Esophagus (tissue), 2 donors: ENCODE results near the gene TTC39A. TPM values are rescaled to one million over a fixed set of nuclear protein-coding genes. Genes with fewer than 3 reads are reported as not detected.
A peak's percentile ranks its signal among the peaks of the same experiment; 100 is the strongest.

Source experiments
- H3K27ac ChIP-seq, 2 donors: one replicate each; pipeline ENCODE4 v1.5.1; 2013; ENCODE audit warnings: low read depth in 2 of 2, mild to moderate bottlenecking in 2 of 2, inconsistent platforms in 1 of 2, low read length in 1 of 2, moderate library complexity in 1 of 2
- H3K27me3 ChIP-seq, 2 donors: one replicate each; pipeline ENCODE4 v1.6.1; 2013; ENCODE audit warnings: low read length in 2 of 2, control low read depth in 1 of 2, mild to moderate bottlenecking in 1 of 2; ENCODE audit not compliant: insufficient read depth in 2 of 2, control insufficient read depth in 1 of 2
- H3K36me3 ChIP-seq, 2 donors: one replicate each; pipeline ENCODE4 v1.6.1; 2013; ENCODE audit warnings: low read length in 1 of 2; ENCODE audit not compliant: control insufficient read depth in 2 of 2, insufficient read depth in 2 of 2
- H3K4me1 ChIP-seq, 2 donors: one replicate each; pipeline ENCODE4 v1.6.1; 2013; ENCODE audit warnings: low read length in 1 of 2; ENCODE audit not compliant: control insufficient read depth in 2 of 2, insufficient read depth in 2 of 2
- H3K4me3 ChIP-seq, 2 donors: one replicate each; pipeline ENCODE4 v1.5.1; 2013; ENCODE audit warnings: low read length in 2 of 2, mild to moderate bottlenecking in 2 of 2, low read depth in 1 of 2, moderate library complexity in 1 of 2
- H3K9me3 ChIP-seq, 2 donors: one replicate each; pipeline ENCODE4 v1.6.1; 2013; ENCODE audit warnings: mild to moderate bottlenecking in 2 of 2, low read depth in 1 of 2, low read length in 1 of 2, moderate library complexity in 1 of 2; ENCODE audit not compliant: control insufficient read depth in 2 of 2, insufficient read depth in 1 of 2
- WGBS, 2 donors: extraction: QIAGEN DNeasy Blood & Tissue Kit; methylation state at CpG; one replicate each; pipeline ENCODE4 v1.1.7; 2013; 5-methylcytosine and 5-hydroxymethylcytosine counted together
- polyA plus RNA-seq, 2 donors: library from polyadenylated mRNA; stranded (reverse); fragments of 200-250 nt; gene quantifications; one replicate each; pipeline ENCODE4 v1.2.3, GENCODE V29; 2013
- donor health status: healthy with polysubstance abuse.
- donor health status: Bipolar disorder and iron deficiency.

TTC39A gene
- 10 to 100 TPM; 11.1 to 20.6 TPM for polyA plus RNA-seq

- WGBS, 2 donors = 3 to 8% methylated on average over 25 to 87 of the region's 87 CpGs
- H3K27me3 ChIP-seq = no peaks in the 10 kb centered on the region
- no peaks in the 10 kb centered on the region for H3K9me3 ChIP-seq
- H3K27ac ChIP-seq = peak within 1 kb of the TSS; percentile 70 to 92
- peaks cover 3 to 15% of the 10 kb centered on the region in 2 donors for H3K4me1 ChIP-seq
- peak within 1 kb of the TSS; percentile 37 to 46 for H3K4me3 ChIP-seq
- H3K36me3 ChIP-seq = no peaks in the 10 kb centered on the region
Measured at GRCh38 chr1:51330331-51331201, at the start of gene TTC39A. Gene TTC39A (minus strand): TSS chr1:51330562. CDS start chr1:51330477, 85 bp downstream.

GRCh38 chr1:51378871-51379270 lies 48.5 kb upstream of the TTC39A start:
- H3K27ac ChIP-seq = no peak overlapping the region
- no peaks in the 10 kb centered on the region for H3K4me1 ChIP-seq
- 98 to 99% methylated on average over 6 of the region's 6 CpGs for WGBS, 2 donors
- no peaks in the 10 kb centered on the region for H3K27me3 ChIP-seq
- peaks cover 0 to 2% of the 10 kb centered on the region in 2 donors for H3K36me3 ChIP-seq
- no peak overlapping the region for H3K4me3 ChIP-seq
- no peaks in the 10 kb centered on the region for H3K9me3 ChIP-seq

DNA sequence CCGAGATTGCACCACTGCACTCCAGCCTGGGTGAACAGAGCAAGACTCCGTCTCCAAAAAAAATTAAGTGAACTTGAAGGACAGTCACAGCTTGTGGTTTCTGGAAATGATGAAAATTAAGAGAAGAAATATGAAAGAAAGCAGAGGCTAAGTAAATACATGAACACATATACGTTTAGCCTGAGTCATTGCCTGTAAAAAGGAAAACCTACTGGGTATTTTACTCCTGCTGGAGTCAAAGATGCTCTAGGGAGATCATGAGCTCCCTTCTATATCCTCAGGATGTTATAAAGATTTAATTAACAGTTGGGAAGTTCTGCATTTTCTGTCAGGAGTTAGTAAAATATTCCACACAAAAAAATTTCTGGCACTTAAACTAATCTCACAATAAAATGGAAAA lies 43.5 kb upstream of the TTC39A start:
- WGBS, 2 donors = 93% methylated on average over 3 of the region's 3 CpGs
- Histone ChIP-seq H3K4me3 (no peak overlapping the region), H3K4me1 (no peaks in the 10 kb centered on the region), H3K27ac (no peak overlapping the region), H3K27me3 (no peaks in the 10 kb centered on the region), H3K36me3 (peaks cover 0 to 7% of the 10 kb centered on the region in 2 donors), H3K9me3 (no peaks in the 10 kb centered on the region)

DNA sequence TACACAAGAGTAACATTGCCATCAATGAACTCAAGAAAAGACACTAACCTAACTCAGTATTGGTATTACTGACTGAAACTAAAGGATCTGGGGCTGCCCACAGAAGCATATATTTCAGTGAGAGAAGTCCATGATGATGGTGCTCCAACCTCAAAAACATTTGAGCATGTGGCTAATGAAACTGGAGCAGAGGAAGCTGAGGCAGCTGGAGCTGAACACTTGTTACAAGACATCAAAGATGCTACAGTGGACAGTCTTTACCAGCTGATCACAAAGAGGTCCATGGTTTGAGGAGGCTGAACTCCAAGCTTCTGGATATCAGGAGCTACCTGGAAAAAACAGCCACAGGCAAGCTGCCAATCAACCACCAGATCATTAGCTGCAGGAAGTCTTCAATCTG lies 42.2 kb upstream of the TTC39A start:
- no peak overlapping the region for H3K4me3 ChIP-seq
- H3K4me1 ChIP-seq = no peaks in the 10 kb centered on the region
- no peak overlapping the region for H3K27ac ChIP-seq
- H3K27me3 ChIP-seq = no peaks in the 10 kb centered on the region
- no peaks in the 10 kb centered on the region for H3K9me3 ChIP-seq
- H3K36me3 ChIP-seq = peaks cover 0 to 7% of the 10 kb centered on the region in 2 donors

DNA sequence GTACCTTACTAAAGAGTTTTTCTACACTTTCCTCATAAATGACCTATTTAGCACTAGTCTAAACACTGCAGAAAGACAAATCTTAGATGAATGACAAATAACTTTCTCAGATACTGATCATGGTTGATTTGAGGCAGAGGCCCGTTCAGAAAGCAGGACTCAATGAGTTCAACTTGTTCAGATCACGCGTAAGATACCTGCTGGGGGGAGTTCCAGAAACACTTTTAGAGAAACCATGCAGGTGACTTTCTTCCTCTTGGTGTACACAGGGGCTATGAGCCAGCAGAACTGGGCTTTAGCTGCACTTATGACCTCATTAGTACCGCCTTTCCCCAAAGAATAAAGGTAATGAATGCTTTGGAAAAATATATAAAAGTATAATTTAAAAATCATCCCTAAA lies 38.8 kb upstream of the TTC39A start:
- H3K9me3 ChIP-seq = no peaks in the 10 kb centered on the region
- no peaks in the 10 kb centered on the region for H3K4me1 ChIP-seq
- peaks cover 0 to 7% of the 10 kb centered on the region in 2 donors for H3K36me3 ChIP-seq
- 88 to 90% methylated on average over 4 of the region's 4 CpGs for WGBS, 2 donors
- no peaks in the 10 kb centered on the region for H3K27me3 ChIP-seq
- no peak overlapping the region for H3K27ac ChIP-seq
- H3K4me3 ChIP-seq = no peak overlapping the region

- Histone ChIP-seq H3K27ac (no peak overlapping the region), H3K4me3 (no peak overlapping the region), H3K9me3 (no peaks in the 10 kb centered on the region), H3K36me3 (no peaks in the 10 kb centered on the region), H3K27me3 (no peaks in the 10 kb centered on the region), H3K4me1 (no peaks in the 10 kb centered on the region)
- WGBS, 2 donors = 100% methylated on average over 1 of the region's 1 CpG
Measured at GRCh38 chr1:51365774-51366173, 35.4 kb upstream of the TTC39A start.

GRCh38 chr1:51359879-51360278 lies 29.5 kb upstream of the TTC39A start:
- Histone ChIP-seq H3K27me3 (no peaks in the 10 kb centered on the region), H3K4me3 (no peak overlapping the region), H3K9me3 (no peaks in the 10 kb centered on the region), H3K27ac (no peak overlapping the region), H3K36me3 (no peaks in the 10 kb centered on the region), H3K4me1 (no peaks in the 10 kb centered on the region)
- WGBS, 2 donors = 92% methylated on average over 4 of the region's 4 CpGs

DNA sequence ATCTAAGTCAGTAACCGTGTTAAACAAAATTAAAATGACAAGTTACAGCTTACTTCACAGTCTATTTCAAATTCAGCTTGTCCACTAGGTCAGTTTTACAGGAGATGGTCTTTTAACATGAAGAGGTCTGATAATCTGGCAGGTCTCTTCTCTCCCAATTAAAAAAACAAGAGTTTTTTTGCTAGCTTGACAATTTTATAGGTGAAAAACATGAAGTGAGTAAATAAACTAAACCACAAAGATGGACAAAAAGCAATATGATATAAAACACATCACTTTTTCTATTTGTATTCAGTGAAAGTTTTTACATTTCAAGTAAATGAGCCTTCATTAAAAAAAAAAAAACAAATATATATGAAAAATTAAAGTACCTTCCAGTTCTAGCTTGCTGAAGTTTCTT lies 25.0 kb upstream of the TTC39A start:
- Histone ChIP-seq H3K36me3 (no peaks in the 10 kb centered on the region), H3K4me1 (no peaks in the 10 kb centered on the region), H3K4me3 (no peak overlapping the region), H3K27me3 (no peaks in the 10 kb centered on the region), H3K27ac (no peak overlapping the region), H3K9me3 (no peaks in the 10 kb centered on the region)
- 94 to 97% methylated on average over 1 of the region's 1 CpG for WGBS, 2 donors

DNA sequence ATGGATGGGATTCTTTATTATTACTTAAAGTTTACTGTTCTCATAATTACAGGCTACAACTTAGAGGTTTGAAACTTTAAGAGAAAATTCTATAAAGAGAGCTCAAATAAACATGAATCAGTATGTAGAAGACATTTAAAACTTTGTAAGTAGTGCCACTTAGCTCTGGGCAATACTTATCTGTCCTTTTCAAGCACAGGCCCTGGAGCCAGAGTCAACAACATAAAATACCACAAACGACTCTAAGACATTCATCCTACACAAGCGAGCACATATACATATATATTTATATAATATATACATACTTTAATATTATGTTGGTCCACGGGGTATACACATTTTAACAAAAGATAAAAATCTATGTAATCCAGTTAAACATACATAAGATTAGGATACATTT lies 24.1 kb upstream of the TTC39A start:
- Histone ChIP-seq H3K4me1 (no peaks in the 10 kb centered on the region), H3K27me3 (no peaks in the 10 kb centered on the region), H3K4me3 (no peak overlapping the region), H3K27ac (no peak overlapping the region), H3K36me3 (no peaks in the 10 kb centered on the region), H3K9me3 (no peaks in the 10 kb centered on the region)
- 70 to 81% methylated on average over 3 of the region's 3 CpGs for WGBS, 2 donors

- Histone ChIP-seq H3K36me3 (no peaks in the 10 kb centered on the region), H3K9me3 (no peaks in the 10 kb centered on the region), H3K27me3 (no peaks in the 10 kb centered on the region), H3K4me3 (no peak overlapping the region), H3K27ac (no peak overlapping the region), H3K4me1 (no peaks in the 10 kb centered on the region)
- WGBS, 2 donors = 93 to 100% methylated on average over 1 of the region's 1 CpG
Measured at GRCh38 chr1:51351907-51352306, 21.5 kb upstream of the TTC39A start.
